Heart left ventricle (tissue), 16 donors: ENCODE data around the gene SEPTIN10. TPM values are rescaled to one million over a fixed set of nuclear protein-coding genes. Genes with fewer than 3 reads are reported as not detected.

Experiments
- ATAC-seq, 4 donors: fragments of 200-7000 bp; cut with Tn5 transposase; one replicate each; pipeline ENCODE4 v1.9.1; 2020 to 2022; ENCODE audit warnings: moderate library complexity in 4 of 4, mild to moderate bottlenecking in 3 of 4, moderate number of reproducible peaks in 1 of 4
- DNase-seq, 5 donors: peaks; one replicate each; pipeline ENCODE4 v3.0.0-alpha.2; 2020
- H3K27ac ChIP-seq, 12 donors: fragments of 200-600 bp; sonication (generic) in 4 of 12; one replicate each; pipeline versions ENCODE4 v1.5.0 to v1.8.0; 2016 to 2022; ENCODE audit warnings: mild to moderate bottlenecking in 2 of 12
- H3K27me3 ChIP-seq, 9 donors: fragments of 200-600 bp; sonication (generic) in 2 of 9; one replicate each; pipeline versions ENCODE4 v1.5.1 to v1.8.0; 2016 to 2022; ENCODE audit warnings: mild to moderate bottlenecking in 3 of 9
- H3K36me3 ChIP-seq, 9 donors: fragments of 200-600 bp; sonication (generic) in 2 of 9; one replicate each; pipeline versions ENCODE4 v1.5.0 to v1.8.0; 2018 to 2022; ENCODE audit warnings: mild to moderate bottlenecking in 2 of 9
- H3K4me1 ChIP-seq, 12 donors: fragments of 200-600 bp; sonication (generic) in 4 of 12; one replicate each; pipeline versions ENCODE4 v1.5.0 to v1.8.0; 2016 to 2022; ENCODE audit warnings: mild to moderate bottlenecking in 3 of 12
- H3K4me3 ChIP-seq, 12 donors: fragments of 200-600 bp; sonication (generic) in 4 of 12; one replicate each; pipeline versions ENCODE4 v1.5.0 to v1.8.0; 2017 to 2022; ENCODE audit warnings: mild to moderate bottlenecking in 9 of 12, moderate library complexity in 4 of 12
- H3K9me3 ChIP-seq, 12 donors: fragments of 200-600 bp; sonication (generic) in 4 of 12; one replicate each; pipeline versions ENCODE4 v1.5.0 to v1.8.0; 2016 to 2022; ENCODE audit warnings: mild to moderate bottlenecking in 1 of 12
- POLR2A ChIP-seq, 2 donors: fragments of 450-650 bp; IDR thresholded peaks; one replicate each; pipeline ENCODE4 v1.6.1; 2017; ENCODE audit warnings: antibody characterized with exemption in 2 of 2, mild to moderate bottlenecking in 2 of 2, moderate library complexity in 2 of 2
- WGBS, 4 donors: extraction: QIAGEN DNeasy Blood & Tissue Kit in 2 of 4; methylation state at CpG; one replicate each; pipeline versions ENCODE4 v1.1.5 to v1.1.7; 2013 to 2018; 5-methylcytosine and 5-hydroxymethylcytosine counted together
- intact Hi-C, 10 donors: fragments of 100-400 bp; cut with DNase I; formaldehyde crosslinking; loops; one replicate each; pipeline versions ENCODE4 v1.11.1 to v1.14.2; 2022
- polyA plus RNA-seq, 2 donors: library from polyadenylated mRNA; stranded (reverse); fragments of 200-250 nt; gene quantifications; one replicate each; pipeline ENCODE4 v1.2.3, GENCODE V29; 2013
- total RNA-seq, 9 donors: library from RNA; depleted of rRNA in 2 of 9; stranded (reverse); fragments of >200 nt in 2 of 9; fragmentation: NEBNext Ultra II Directional in 3 of 9; extraction: Animal tissue kit (Norgen Biotek cat#: 25700) in 3 of 9; gene quantifications; one replicate each; pipeline versions ENCODE4 v1.1.0 to v1.2.4, GENCODE V29; 2016 to 2023
- TF ChIP-seq, protein P1 (sequence below), 12 donors: fragments of 200-600 bp; sonication (generic) in 4 of 12; IDR thresholded peaks; one replicate each; pipeline versions ENCODE4 v1.5.0 to v1.8.0; 2018 to 2022; ENCODE audit warnings: antibody characterized with exemption in 12 of 12, mild to moderate bottlenecking in 5 of 12
- donor health status: ischemic (EF 13 %, LVEDD 7.1; RV severe dilation, severe dysfunction).
- donor health status: healthy with polysubstance abuse.
- donor health status: DM: no; HTN: yes; CAD: no.
- donor health status: DM: no; HTN: no; CAD: no.
- donor health status: ischemic (EF 25% LVEDD 6.9; RV normal size, moderate dysfunction).
- donor health status: ischemic (EF 25% LVEDD 5.7; RV mildly dilated, moderate dysfunction).
- donor health status: healthy.
- donor health status: DM: yes; HTN: yes; CAD: no.
- donor health status: ischemic (EF 35%, LVEDD 5.7; RV mildly dilated, moderate dysfunction).
- donor health status: nonischemic (EF 11% LVEDD 7.7; RV severe dilation, severe dysfunction).
- donor health status: DM: yes; HTN: yes; CAD: no.
- donor health status: PGD.
- donor health status: ischemic (EF 29% LVEDD 5.4; RV normal size, mild dysfunction).
- donor health status: nonischemic (EF 23%, LVEDD 6.1; RV moderate dilation, normal function).

SEPTIN10 gene
- total and polyA plus RNA-seq, 11 donors, result 13.5 to 84.6 (median 49.8) TPM

DNA sequence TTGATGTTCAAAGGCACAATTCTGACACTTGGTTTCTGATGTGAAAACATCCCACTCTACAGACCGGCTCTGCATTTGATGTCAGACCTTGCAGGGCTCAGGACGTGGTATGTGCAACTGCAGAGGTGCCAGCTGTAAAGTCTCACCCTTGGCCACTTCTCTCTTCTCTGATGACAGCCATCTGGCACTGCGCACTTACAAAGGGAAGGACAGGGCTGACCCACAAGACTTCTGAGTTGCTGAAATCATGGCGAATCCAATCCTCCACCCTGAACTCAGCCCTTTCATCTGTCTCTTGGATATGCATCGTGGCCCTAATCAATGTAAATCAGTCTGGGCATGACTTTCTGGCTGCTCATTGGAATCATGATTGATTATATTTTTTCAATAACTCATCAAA is 82.5 kb downstream of the SEPTIN10 start:
- Histone ChIP-seq H3K4me1 (peaks cover 0 to 21% (median 4%) of the 10 kb centered on the region in 12 donors), H3K9me3 (no peaks in the 10 kb centered on the region), H3K27me3 (no peaks in the 10 kb centered on the region), H3K4me3 (no peak overlapping the region), H3K27ac (no peak overlapping the region), H3K36me3 (no peaks in the 10 kb centered on the region)
- ATAC-seq (peak in 1 of 4 donors; percentile 45), DNase-seq (peak in 2 of 5 donors; percentile 16 to 27)
- WGBS, 4 donors, result 73 to 87% (median 78%) methylated on average over 5 of the region's 5 CpGs
- intact Hi-C loops, result no loop called here
- TF ChIP-seq, protein P1, sequence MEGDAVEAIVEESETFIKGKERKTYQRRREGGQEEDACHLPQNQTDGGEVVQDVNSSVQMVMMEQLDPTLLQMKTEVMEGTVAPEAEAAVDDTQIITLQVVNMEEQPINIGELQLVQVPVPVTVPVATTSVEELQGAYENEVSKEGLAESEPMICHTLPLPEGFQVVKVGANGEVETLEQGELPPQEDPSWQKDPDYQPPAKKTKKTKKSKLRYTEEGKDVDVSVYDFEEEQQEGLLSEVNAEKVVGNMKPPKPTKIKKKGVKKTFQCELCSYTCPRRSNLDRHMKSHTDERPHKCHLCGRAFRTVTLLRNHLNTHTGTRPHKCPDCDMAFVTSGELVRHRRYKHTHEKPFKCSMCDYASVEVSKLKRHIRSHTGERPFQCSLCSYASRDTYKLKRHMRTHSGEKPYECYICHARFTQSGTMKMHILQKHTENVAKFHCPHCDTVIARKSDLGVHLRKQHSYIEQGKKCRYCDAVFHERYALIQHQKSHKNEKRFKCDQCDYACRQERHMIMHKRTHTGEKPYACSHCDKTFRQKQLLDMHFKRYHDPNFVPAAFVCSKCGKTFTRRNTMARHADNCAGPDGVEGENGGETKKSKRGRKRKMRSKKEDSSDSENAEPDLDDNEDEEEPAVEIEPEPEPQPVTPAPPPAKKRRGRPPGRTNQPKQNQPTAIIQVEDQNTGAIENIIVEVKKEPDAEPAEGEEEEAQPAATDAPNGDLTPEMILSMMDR (IDR thresholded peaks at IDR 0.05), result no peak
- no peak for TF ChIP-seq POLR2A (IDR thresholded peaks at IDR 0.05)

- Histone ChIP-seq H3K4me1 (peaks cover 0 to 21% (median 4%) of the 10 kb centered on the region in 12 donors), H3K4me3 (no peak overlapping the region), H3K27ac (peak overlapping the region in 1 of 12 donors; percentile 67), H3K9me3 (no peaks in the 10 kb centered on the region), H3K36me3 (no peaks in the 10 kb centered on the region), H3K27me3 (no peaks in the 10 kb centered on the region)
- ATAC-seq (no peak), DNase-seq (peak in 2 of 5 donors; percentile 2 to 11)
- WGBS, 4 donors, result 45 to 65% (median 56%) methylated on average over 6 of the region's 6 CpGs
- TF ChIP-seq, protein P1 (IDR thresholded peaks at IDR 0.05), result no peak
- TF ChIP-seq POLR2A (IDR thresholded peaks at IDR 0.05), result no peak
- intact Hi-C loops, result no loop called here
These were observed 83.1 kb downstream of the SEPTIN10 start for GRCh38 chr2:109530712-109531111.

- 78 to 80% (median 79%) methylated on average over 16 of the region's 16 CpGs for WGBS, 4 donors
- intact Hi-C loops, result no loop called here
These were observed 84.0 kb downstream of the SEPTIN10 start for GRCh38 chr2:109529532-109530449.

More at GRCh38 chr2:109529532-109530449, 84.0 kb downstream of the SEPTIN10 start:
- H3K27me3 ChIP-seq, result no peaks in the 10 kb centered on the region
- TF ChIP-seq, protein P1 (IDR thresholded peaks at IDR 0.05), result no peak
- no peak for TF ChIP-seq POLR2A (IDR thresholded peaks at IDR 0.05)
- no peak overlapping the region for H3K4me3 ChIP-seq
- H3K27ac ChIP-seq, result peak overlapping the region in 5 of 12 donors; percentile 13 to 67 (median 31)
- peaks cover 0 to 17% (median 4%) of the 10 kb centered on the region in 12 donors for H3K4me1 ChIP-seq
- no peaks in the 10 kb centered on the region for H3K36me3 ChIP-seq
- no peaks in the 10 kb centered on the region for H3K9me3 ChIP-seq
- ATAC-seq (peak; percentile 26 to 53 (median 38)), DNase-seq (peak in 3 of 5 donors; percentile 27 to 53 (median 29))
